ENCODE data around the gene LMTK3.
"Not testable (repeated sequence)": the region's sequence is repeated elsewhere in the genome, so short reads cannot be mapped to it uniquely, and the experiment has no call there.

LMTK3 gene

DNA sequence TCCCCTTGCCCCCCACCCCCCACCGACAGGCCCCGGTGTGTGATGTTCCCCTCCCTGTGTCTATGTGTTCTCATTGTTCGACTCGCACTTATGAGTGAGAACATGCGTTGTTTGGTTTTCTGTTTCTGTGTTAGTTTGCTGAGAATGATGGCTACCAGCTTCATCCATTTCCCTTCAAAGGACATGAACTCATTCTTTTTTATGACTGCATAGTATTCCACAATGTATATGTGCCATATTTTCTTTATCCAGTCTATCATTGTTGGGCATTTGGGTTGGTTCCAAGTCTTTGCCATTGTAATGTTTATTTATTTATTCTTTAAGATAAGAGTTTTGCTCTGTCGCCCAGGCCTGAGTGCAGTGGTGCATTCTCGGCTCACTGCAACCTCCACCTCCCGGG lies 26.4 kb upstream of the LMTK3 start:
- not testable (repeated sequence) for DNase-seq (ENCODE audit: low read depth)

DNA sequence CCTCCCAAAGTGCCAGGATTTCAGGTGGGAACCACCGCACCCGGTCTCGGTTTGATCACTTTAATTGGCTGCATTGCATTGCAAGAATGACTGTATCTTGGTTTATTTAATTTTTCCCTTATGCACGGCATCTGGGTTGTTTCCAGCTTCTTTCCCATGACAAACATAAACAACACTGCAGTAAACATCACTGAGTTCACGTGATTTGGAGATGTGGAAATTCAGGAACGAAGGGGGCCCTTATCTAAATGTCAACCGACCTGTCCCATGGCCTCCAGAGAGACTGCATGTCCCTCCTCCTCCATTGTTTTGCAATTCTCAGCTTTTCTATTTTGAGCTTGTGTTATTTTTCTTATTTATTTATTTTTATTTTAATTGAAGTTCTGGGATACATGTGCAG lies 25.9 kb upstream of the LMTK3 start:
- DNase-seq (ENCODE audit: low read depth) = no peak

GRCh38 chr19:48533770-48534169 lies 22.1 kb upstream of the LMTK3 start:
- peak; percentile 34 for DNase-seq (ENCODE audit: low read depth)

- DNase-seq (ENCODE audit: low read depth) = no peak
These were observed 19.1 kb upstream of the LMTK3 start for GRCh38 chr19:48530770-48531169.

- no peak for DNase-seq (ENCODE audit: low read depth)
These were observed 18.6 kb upstream of the LMTK3 start for GRCh38 chr19:48530066-48530720.

- no peak for DNase-seq (ENCODE audit: low read depth)
These were observed 17.5 kb upstream of the LMTK3 start for GRCh38 chr19:48529156-48529555.

DNA sequence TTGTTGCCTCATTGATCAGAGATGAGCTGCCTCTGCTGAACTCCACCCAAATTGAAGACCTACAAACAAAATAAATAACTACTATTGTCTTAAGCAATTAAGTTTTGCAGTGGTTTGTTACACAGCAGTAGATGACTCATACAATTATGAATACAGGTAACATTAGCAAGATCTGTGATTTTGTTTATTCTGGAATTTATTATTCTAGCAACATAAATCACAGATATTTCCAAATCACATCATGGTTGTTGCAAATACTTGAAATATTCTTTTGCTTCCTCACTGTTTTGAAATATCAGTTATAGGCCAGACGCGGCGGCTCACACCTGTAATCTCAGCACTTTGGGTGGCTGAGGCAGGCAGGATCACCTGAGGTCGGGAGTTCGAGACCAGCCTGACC lies 13.1 kb upstream of the LMTK3 start:
- no peak for DNase-seq (ENCODE audit: low read depth)

DNA sequence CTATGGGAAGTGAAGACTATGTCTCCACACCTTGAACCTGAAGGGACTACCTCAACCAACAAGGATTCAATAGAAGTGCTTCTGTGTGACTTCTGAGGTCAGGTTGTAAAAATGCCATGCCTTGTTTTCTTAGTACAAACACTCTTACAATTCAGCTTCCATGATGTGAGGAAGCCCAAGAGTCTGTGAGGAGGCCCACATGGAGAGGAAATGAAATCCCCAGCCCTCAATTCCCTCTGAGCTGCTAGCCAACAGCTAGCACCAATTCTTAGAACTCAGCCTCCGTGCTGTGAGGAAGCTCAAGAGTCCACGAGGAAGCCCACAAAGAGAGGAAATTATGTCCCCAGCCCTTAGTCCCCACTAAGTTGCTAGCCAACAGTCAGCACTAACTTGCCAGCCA lies 12.6 kb upstream of the LMTK3 start:
- DNase-seq (ENCODE audit: low read depth) = no peak

- DNase-seq (ENCODE audit: low read depth) = no peak
These were observed 8.5 kb upstream of the LMTK3 start for GRCh38 chr19:48520134-48520533.

GRCh38 chr19:48519426-48519825 lies 7.8 kb upstream of the LMTK3 start:
- DNase-seq (ENCODE audit: low read depth) = not testable (repeated sequence)

GRCh38 chr19:48518207-48518606 lies 6.6 kb upstream of the LMTK3 start:
- DNase-seq (ENCODE audit: low read depth) = no peak

GRCh38 chr19:48516536-48516935 lies 4.9 kb upstream of the LMTK3 start:
- no peak for DNase-seq (ENCODE audit: low read depth)

GRCh38 chr19:48514123-48514458 lies 2.5 kb upstream of the LMTK3 start:
- no peak for DNase-seq (ENCODE audit: low read depth)

GRCh38 chr19:48513289-48514122 lies 1.9 kb upstream of the LMTK3 start:
- peak; percentile 74 for DNase-seq (ENCODE audit: low read depth)

DNA sequence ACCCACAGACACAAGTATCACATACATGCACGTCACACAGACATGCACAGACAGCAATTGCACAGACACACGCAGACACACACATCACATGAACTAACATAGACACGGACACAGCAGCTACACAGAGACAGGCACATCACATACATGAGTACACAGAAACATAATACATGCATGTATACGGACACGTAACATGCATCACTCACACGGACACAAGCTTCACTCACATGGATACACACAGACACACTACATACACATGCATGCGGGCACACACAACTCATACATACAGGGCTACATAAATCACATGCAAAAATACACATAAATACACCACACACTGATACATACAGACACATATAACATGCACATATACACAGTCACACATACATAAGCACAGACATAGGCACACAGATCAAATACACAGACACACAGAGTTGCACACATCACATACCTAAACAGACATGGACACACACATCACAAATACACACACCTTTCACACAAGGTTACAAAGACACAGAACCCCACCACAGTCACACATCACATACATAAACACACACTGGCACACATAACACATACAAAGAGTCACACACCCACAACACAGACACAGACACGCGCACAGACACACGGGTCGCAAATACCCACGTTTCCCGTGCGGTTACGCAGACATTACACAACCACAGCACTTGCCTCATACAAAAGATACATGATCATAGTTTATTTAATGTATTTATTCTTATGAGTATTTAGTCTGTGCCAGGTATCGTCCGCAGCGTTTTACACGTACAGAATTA lies 1.1 kb upstream of the LMTK3 start:
- peak; percentile 11 for DNase-seq (ENCODE audit: low read depth)

- DNase-seq (ENCODE audit: low read depth) = no peak
These were observed 309 bp downstream of the LMTK3 start for GRCh38 chr19:48511321-48511731.

- DNase-seq (ENCODE audit: low read depth) = peak; percentile 44
These were observed 990 bp downstream of the LMTK3 start for GRCh38 chr19:48510421-48511268.

GRCh38 chr19:48509467-48510194 lies 2.0 kb downstream of the LMTK3 start:
- peak; percentile 18 for DNase-seq (ENCODE audit: low read depth)

- no peak for DNase-seq (ENCODE audit: low read depth)
These were observed 2.8 kb downstream of the LMTK3 start for GRCh38 chr19:48508729-48509411.

GRCh38 chr19:48507911-48508439 lies 3.7 kb downstream of the LMTK3 start:
- no peak for DNase-seq (ENCODE audit: low read depth)
